ENCODE results near the gene SLC28A1.
"Not testable (repeated sequence)": the region's sequence is repeated elsewhere in the genome, so short reads cannot be mapped to it uniquely, and the experiment has no call there.

The SLC28A1 gene

DNA sequence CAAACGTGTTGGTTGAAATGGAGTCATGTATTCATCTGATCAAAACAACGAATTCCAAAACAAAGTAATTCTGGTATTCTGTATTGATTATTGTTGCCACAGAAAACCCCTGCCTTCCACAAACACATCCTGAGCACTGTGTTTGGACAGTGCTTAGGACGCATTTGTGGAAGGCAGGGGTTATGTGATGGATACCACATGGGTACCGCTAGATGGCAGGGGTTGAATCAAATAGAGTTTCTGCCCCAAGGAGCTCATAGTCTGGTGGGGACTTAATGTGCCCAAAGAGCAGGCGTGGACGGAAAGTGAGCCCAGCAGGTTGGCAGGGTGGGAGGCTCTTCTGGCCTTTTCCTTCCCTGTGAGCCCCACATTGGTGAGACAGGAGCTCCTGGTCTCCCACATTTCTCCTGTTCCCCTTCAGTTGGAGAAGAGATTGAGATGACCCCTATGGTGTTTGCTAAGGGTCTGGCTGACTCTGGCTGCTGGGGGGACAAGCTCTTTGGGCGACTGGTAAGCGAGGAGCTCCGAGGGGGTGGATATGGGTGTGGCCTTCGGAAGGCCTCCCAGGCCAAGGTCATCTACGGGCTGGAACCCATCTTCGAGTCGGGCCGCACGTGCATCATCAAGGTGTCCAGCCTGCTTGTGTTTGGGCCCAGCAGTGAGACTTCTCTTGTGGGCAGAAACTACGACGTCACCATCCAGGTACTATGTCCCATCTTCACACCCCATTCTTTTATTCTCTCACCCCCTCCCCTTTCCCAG, 22.1 kb upstream of the SLC28A1 start:
- no peak for DNase-seq

DNA sequence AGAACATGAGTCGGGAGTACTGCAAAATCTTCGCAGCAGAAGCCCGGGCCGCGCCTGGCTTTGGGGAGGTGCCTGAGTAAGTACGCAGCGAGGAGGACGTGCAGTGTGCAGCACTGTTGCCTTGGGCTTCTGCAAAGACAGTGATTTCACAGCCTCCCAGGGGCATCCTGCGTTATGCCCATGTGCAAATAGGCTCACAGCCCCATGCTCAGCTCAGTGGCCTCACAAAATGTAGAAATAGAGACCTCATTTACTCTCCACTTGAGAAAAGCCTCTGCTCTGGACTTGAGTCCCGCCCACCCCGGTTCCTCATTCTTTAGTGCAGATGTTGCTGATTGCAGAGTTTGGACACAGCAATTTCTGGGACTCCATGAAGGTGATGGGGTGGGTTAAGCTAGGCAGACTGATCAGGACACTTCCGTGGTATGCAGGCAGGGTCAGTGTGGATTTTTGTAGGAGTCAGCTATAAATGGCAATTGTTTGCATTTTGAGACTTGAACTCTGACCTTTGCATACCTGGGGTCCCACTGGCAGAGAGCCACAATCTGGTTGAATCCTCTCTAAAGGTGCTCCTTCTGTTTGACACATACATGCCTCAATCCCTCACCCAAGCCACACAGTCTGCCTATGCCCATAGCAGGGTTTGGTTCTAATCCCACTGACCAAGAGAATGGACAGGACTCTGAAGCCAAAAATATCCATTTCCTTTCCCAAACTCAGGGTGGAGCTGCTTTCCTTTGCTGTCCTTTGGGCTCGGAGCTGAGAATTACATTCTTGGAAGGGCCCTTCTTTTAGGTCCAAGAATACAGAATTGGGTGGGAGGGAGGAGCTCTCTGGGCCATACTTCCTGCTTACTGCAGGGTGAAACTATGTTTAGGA, 20.7 kb upstream of the SLC28A1 start:
- no peak for DNase-seq

DNA sequence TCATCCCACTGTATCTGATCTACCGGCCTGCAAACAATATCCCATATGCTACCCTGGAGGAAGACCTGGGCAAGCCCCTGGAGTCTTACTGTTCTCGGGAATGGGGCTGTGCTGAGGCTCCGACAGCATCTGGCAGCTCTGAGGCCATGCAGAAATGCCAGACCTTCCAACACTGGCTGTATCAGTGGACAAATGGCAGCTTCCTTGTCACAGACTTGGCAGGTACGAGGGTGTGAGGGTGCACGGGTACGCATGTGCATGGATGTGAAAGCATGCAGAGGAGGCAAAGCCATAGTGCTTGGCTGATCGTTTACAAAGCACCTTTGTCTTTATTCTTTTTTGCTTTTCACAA, 20.0 kb upstream of the SLC28A1 start:
- DNase-seq, result no peak

DNA sequence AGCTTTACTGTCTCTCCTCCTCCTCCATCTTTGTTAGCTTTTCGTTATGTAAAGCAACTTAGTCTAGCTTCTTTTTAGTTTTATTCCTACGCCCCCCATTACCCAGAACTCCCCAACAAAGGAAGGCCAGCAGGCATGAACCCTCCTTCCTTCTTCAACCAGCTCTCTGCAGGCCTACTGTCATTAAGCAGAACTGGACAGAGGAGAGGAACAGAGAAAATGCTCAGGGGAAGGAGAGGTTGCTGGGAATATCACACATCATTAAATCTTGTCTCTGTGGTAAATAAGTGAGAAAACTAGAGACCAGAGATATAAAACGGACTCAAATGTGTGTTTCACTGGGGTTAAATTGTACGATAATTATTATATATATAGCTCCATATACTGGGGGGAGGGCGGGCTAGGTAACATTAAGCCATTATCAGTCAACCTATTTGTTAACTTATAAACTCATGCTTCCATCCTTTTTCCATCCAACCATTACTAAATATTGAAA, 19.3 kb upstream of the SLC28A1 start:
- DNase-seq, result no peak

DNA sequence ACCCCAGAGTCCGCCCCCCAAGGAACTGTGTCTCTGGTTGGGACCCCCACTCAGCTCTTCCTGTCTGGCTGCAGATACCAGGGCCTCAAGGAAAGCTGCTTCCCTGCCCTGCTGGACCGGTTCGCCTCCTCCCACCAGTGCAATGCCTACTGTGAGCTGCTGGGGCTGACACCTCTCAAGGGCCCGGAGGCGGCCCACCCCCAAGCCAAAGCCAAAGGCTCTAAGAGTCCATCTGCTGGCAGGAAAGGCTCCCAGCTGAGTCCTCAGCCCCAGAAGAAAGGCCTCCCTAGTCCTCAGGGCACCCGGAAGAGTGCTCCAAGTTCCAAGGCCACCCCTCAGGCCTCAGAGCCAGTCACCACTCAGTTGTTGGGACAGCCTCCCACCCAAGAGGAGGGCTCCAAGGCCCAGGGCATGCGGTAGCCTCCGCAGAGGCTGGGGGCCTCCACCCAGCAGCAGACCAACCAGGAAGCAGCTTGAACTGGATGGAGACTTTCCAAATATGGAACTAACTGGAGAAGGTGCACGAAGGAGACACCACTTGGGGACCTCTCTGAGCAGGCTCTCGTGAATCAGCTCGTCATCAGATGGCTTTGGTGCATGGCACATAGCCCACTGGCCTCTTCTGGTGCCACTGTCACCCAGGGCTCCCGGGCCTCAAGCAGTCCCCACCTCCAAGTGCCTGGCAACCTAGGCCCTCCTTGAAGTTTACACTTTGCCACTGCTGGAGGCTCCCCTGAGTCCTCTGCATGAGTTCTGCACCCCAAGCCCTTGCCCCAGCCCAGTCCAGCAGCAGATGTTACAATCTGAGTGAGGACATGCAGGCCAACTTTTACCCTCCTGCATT, 16.2 kb upstream of the SLC28A1 start:
- no peak for DNase-seq

DNA sequence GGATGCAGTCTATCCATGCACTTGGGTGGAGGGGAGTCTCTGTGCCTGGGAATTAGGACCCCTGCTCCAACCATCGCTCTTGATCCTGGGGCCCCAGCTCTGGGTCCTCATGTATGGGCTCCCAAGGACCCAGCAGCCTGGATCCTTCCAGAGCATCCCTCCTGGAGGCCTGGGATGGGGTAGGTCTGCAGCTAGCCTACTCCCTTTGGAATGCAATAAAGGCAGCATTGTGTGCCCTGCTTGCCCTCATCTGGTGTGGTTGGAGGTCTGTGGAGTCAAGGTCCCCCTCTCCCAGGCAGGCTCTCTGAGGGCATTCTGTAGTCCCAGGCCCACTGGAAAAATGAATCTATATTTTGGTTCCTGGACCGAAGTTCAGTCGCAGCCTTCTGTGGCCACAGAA, 15.0 kb upstream of the SLC28A1 start:
- DNase-seq, result no peak

DNA sequence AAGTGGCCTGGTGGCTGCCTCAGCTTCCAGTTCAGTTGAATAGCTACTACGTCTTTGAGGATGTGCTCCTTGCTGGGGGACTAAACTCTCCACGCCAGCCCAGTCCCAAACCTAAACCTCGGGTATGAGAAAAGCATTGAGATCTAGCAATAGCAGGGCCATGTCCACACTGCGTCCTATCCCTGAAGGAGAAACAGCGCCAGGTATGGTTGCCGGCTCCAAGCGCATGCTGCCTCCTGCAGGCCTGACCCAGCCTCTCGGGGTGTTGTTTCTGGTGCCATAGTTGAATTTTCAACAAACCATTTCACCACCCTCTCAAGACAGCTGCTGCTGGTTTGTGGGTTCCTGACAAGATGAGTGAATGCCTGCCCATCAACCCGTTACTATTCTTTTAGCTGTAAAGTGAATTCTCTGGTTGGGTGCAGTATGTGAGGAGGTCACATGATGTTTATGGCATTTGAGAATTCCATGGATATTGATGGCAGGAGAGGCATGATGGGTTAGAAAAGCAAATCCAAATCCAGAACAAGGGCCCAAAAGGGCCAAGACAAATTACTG, 13.0 kb upstream of the SLC28A1 start:
- DNase-seq, result no peak

DNA sequence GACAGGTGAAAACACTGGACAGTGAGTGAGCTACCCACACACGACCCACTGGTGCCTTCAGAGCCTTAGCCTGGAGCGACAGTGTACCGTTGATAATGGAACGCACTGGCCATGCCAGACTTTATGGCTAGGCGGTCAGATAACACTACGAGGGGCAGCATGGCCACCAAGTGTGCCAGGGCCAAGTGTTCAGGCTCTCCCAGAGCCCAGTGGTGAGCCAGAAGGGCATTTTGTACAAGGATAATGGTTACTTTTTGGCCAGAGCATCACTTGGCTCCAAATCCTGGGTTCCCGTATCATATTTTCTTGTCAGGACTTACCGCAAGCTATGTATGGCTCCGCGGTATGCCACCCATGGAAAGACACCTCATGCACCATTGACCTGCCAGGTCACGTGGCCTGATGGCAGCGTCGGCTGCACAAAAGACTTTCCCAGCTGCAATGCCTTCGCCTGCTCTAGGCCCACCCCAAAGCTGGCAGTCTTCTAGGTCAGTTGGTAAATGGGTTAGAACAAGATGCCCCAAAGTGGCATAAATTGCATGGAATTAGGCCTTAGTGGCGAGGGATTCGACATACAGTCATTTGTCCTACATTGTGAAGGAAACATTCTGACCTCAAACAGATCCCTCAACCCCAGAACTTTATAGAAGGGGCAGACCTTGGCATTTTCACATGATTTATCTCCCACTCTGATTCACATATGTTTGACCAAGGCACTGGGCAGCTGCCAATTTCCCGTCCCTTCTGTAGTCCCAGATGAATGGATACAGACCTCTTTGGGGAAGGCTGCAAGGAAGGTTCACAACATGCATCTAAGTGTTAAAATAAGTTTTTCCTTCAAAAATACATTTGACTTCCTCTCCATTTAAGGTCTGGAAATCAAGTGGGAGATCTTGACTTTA, 12.2 kb upstream of the SLC28A1 start:
- no peak for DNase-seq

DNA sequence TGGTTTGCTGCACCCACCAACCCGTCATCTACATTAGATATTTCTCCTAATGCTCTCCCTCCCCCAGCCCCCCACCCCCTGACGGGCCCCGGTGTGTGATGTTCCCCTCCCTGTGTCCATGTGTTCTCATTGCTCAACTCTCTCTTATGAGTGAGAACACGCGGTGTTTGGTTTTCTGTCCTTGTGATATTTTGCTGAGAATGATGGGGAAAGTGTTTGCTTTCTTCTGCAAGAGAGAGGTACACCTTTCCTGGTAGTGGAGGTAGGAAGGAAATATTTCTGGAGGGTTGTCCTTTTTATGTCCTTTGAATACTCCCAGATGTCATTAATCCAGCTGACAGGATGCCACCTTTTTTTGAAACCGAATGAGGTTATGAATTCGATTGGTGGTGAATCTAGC, 10.5 kb upstream of the SLC28A1 start:
- DNase-seq, result no peak

DNA sequence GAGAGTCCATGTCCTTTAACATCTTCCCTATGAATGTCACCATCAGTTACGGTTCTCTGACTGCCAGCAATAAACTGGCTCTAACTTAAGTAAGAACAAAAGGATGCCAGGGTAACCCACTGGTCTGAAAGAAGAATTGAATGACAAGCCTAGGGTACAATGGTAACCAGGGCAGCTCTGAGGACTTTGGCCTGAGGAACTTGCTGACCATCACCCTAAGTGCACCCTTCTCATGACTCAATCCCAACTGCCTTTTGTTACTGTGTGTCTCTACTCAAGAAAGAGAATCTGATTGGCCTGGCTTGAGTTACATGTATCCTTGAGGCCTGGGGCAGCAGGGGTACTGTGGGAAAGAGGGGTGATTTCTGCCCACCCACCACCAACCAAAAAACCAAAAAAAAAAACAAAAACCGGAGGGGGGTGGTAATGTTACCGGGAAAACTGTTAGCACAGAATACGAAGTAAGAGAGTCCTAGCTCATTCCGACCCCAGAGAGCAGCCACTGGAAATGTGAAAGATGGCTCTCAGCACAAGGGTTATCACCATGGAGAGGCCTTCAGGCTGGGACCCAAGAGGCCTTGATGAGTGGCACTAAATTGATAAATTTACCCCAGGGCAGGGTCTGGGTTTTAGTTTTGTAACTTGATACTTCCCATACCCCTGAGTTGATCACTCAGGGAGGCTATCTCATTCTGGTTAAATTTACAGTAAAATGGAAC, 9.3 kb upstream of the SLC28A1 start:
- DNase-seq, result no peak

DNA sequence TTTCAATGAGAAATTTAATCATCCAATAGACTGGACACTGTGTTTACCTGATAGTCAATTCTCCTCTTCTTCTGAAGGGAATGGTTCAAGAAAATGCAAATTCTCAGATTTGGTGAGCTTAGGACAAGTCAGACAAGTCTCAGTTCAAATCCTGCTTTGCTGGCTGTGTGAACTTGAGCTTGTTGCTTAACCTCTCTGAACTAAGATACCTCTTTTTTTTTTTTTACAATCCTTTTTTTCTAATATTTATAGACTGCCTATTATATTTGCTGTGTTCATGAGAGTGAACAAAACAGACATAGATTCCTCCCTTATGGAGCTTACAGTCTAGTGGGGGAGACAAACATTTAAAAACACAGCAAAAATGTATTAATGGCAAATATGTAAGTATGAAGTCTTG, 8.2 kb upstream of the SLC28A1 start:
- DNase-seq, result no peak

DNA sequence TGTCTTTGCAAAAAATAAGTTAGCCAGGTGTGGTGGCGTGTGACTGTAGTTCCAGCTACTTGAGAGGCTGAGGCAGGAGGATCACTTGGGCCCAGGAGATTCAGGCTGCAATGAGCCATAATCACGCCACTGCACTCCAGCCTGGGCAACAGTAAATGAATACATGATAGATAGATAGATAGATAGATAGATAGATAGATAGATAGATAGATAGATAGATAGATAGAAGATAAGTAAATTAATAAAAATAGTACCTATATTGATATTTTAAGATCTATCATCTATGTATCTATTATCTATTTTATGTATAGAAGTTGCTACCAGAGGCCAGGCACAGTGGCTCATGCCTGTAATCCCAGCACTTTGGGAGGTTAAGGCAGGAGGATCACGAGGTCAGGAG, 6.8 kb upstream of the SLC28A1 start:
- not testable (repeated sequence) for DNase-seq

DNA sequence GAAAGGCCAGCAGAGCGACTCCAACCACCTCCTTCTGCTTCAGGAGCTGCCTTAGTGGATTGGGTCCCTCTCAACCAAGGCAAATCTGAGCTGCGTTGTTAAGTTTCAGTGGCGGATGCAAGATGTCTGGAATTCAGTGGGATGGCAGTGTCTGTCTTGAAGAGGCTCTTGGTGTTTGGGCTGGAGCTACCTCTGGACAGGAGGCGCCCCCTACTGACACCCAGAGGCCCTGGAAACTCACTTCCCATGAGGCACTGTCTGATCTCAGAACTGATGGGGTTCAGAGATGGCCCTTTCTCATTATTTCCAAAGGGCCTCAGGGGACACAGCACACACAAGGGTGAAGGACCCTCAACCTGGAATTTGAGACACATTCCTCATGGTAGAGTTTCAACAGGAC, 6.0 kb upstream of the SLC28A1 start:
- DNase-seq, result no peak

DNA sequence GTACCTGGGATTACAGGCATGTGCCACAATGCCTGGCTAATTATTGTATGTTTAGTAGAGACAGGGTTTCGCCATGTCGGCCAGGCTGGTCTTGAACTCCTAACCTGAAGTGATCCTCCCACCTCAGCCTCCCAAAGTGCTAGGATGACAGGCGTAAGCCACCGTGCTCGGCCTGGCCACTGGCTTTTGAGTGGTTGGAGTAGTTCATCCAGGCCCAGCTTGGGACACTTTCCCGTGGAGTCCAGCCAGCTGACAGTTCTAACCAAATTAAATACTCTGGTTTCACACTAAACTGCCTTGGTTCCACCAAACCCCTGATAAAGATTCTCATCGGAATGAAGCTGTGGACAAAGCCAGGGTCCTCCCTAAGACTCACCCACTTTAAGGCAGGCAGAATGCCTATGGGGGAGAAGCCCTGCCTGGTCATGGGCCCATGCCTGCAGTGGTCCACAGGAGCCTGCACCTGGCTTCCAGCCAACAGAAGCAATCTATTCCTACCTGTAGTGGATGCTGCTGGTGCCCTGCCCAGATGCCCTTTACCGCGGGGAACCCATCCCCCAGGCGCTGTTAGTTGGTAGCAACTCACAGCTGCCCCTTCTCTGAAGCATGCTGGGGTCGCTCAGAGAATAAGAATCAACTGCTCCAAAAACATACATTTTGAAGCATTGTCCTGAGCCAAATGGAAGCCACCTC, 5.2 kb upstream of the SLC28A1 start:
- DNase-seq, result no peak

DNA sequence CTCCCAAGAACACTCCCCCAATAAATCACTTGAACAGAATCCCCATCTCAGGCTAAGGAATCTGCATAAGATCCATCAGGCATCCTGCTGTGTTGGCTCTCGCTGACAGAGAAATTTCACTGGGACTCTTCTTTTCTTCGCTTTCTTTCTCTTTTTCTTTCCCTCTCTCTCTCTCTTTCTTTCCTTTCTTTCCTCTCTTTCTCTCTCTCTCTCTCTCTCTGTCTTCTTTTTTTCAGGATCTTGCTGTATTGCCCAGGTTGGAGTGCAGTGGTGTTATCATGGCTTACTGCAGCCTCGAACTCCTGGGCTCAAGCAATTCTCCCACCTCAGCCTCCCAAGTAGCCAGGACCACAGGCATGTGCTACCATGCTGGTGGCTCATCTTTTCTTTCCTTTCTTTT, 4.5 kb upstream of the SLC28A1 start:
- no peak for DNase-seq

DNA sequence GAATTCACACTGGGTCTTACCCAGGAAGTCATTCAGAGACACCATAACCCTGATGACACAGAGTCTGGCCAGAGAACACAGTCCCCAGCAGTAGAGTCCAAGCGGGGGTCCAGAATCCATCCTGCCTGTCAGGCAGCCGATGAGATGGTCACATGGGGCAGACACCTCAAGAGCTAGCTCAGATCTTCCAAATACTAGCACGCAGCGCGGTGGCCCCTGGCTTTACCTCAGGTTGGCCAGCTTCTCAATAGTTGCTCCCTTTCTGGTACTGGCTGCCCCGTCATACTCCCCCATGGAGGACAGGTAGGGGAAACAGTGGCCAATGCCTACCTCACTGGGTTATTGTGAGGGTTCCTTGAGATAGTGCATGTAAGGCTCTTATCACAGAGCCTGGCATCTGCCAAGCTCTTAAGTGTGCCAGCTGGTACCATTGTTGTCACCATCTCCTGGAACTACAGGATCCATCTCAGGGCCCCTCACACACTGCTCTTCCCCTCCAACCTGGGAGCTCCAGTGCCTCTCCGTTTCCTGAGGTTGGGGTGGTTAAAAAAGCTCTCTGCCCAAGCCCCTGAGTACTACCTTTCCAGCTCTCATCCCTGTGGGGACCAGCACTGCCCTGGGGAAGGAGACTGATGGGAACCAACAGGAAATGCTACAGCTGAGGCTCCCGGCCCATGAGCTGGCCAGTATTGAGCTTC, 3.5 kb upstream of the SLC28A1 start:
- no peak for DNase-seq

DNA sequence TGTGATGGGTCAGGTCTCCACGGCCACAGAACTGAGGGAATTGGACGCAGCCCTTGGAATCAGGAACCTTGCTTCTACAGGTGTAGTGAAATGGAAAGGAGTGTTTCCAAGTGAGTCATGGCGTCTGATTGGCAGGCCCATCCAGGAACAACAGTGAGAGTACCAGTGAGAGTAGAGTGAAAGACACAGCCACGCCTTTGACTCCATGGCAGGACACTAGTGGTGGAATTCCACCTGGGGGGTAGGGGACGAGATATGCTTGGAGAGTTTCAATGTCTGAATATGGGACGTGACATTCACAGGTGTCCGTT, 3.0 kb upstream of the SLC28A1 start:
- DNase-seq, result no peak

DNA sequence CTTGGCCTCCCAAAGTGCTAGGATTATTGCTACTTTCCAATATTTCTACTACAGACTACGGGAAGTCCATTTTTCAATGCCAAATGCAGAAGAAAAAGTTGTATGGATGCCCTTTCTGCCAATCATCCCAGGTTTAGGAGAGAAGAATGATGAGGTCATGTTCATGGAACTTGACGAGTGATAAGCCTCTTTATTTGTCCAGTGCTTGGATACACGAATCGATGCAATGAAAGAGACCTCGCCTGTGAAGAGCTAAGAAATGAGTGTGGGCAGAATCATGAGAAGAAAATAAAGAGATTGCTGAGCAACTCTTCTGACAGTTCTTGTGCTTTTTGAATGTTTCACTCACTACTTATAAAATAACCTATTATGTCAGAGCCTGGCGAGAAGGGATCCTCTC, 996 bp upstream of the SLC28A1 start:
- no peak for DNase-seq

DNA sequence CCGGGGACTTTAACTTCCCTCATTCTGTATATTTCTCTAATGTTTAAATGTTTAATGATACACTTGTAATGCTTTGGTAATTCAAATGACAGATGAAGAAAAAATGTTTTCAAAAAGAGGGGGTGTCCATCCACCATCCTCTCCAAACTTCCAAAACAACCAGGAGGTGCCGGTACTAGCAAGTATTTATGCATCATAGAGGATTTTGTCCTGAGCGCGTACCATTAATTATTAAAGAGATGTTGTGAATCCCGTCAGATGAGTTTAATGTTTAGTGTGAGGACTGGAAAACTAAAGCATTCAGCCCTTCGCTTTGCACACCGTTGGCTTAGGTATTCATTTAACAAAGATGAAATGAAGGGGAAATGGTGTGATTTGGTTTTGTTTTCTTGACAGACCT, 1.3 kb downstream of the SLC28A1 start:
- DNase-seq, result no peak
